ENCODE data around the gene NT5E.

NT5E gene

DNA sequence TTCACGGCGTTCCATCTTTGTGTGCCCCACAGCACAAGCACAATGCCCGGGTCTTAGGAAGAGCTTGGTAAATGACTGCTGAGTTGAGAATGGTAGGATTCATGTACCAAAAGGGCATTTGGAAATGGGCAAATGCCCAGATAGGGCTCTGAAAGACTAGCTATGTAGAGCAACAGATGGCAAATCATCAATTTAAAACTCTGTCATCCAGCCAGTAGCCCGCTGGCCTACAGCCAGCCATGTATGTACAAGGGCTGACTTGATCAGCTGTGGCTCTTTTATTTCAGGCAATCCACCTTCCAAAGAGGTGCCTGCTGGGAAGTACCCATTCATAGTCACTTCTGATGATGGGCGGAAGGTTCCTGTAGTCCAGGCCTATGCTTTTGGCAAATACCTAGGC is 35.1 kb downstream of the NT5E start:
- no peaks in the 10 kb centered on the region for H3K79me2 ChIP-seq
- H3K9me3 ChIP-seq (ENCODE audit: control insufficient read depth, low read length) = no peaks in the 10 kb centered on the region
- TF ChIP-seq, protein P1, sequence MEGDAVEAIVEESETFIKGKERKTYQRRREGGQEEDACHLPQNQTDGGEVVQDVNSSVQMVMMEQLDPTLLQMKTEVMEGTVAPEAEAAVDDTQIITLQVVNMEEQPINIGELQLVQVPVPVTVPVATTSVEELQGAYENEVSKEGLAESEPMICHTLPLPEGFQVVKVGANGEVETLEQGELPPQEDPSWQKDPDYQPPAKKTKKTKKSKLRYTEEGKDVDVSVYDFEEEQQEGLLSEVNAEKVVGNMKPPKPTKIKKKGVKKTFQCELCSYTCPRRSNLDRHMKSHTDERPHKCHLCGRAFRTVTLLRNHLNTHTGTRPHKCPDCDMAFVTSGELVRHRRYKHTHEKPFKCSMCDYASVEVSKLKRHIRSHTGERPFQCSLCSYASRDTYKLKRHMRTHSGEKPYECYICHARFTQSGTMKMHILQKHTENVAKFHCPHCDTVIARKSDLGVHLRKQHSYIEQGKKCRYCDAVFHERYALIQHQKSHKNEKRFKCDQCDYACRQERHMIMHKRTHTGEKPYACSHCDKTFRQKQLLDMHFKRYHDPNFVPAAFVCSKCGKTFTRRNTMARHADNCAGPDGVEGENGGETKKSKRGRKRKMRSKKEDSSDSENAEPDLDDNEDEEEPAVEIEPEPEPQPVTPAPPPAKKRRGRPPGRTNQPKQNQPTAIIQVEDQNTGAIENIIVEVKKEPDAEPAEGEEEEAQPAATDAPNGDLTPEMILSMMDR (IDR thresholded peaks at IDR 0.05) = no peak
- no peaks in the 10 kb centered on the region for H3K27me3 ChIP-seq (ENCODE audit: control insufficient read depth, insufficient read depth, low read length)
- no peaks in the 10 kb centered on the region for H3K36me3 ChIP-seq (ENCODE audit: control insufficient read depth, insufficient read depth, low read length)
- H3K4me3 ChIP-seq (ENCODE audit: low read depth, low read length) = no peak overlapping the region
- no peak overlapping the region for H3K4me2 ChIP-seq (ENCODE audit: low read length)
- no peak overlapping the region for H3K9ac ChIP-seq
- no peaks in the 10 kb centered on the region for H3K4me1 ChIP-seq
- H2AFZ ChIP-seq = no peak overlapping the region
- no peak overlapping the region for H3K27ac ChIP-seq

DNA sequence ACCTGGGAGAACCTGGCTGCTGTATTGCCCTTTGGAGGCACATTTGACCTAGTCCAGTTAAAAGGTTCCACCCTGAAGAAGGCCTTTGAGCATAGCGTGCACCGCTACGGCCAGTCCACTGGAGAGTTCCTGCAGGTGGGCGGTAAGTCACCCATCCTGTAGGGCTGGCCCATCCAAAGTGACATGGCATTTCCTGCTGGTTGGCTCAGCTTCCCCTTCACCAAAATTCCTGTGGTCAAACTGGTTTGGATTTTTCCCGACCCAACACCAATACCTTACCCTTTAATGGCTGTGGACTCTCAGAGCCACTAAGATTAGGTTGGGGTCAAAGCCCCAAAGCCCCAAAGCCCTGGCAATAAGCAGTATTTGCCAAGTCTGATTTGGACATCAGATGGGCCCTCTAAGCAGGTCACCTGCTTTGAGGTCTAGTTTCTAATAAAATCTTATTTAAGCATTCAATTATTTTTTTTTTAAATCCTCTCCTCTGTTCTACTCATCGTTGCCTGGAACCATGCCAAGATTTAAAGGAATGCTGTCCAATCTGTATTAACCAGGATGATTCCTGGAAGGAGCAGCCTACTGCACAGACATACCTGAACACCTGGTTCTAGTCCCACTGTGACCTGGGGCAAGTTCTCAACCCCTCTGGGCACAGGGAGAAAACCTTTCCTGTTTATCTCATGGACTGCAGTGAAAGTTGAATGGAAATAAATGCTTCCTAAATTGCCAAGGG is 40.8 kb downstream of the NT5E start:
- no peaks in the 10 kb centered on the region for H3K27me3 ChIP-seq (ENCODE audit: control insufficient read depth, insufficient read depth, low read length)
- H3K4me3 ChIP-seq (ENCODE audit: low read depth, low read length) = no peak overlapping the region
- no peaks in the 10 kb centered on the region for H3K36me3 ChIP-seq (ENCODE audit: control insufficient read depth, insufficient read depth, low read length)
- H3K27ac ChIP-seq = no peak overlapping the region
- H3K9ac ChIP-seq = no peak overlapping the region
- H3K4me2 ChIP-seq (ENCODE audit: low read length) = no peak overlapping the region
- no peak overlapping the region for H2AFZ ChIP-seq
- H3K4me1 ChIP-seq = no peaks in the 10 kb centered on the region
- H3K9me3 ChIP-seq (ENCODE audit: control insufficient read depth, low read length) = no peaks in the 10 kb centered on the region
- no peaks in the 10 kb centered on the region for H3K79me2 ChIP-seq
- TF ChIP-seq, protein P1 (IDR thresholded peaks at IDR 0.05) = no peak

DNA sequence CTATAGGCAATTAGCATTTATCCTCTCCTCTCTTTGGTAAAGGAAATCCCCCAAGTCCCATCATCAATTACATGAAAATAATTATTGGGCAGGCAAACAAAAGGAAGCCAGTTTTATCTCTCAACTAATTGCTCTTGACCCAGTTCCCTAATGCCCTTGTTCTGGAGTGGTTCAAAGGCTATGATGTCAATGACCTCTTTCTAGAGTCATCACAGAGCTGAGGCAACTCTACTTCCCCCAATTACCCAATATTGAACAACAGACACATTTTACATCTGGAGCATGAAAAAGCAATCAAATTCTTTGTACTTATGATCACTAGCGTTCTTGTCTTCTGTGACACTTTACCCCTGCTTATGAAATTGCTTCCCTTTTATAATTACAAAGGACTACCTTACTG is 43.5 kb downstream of the NT5E start:
- Histone ChIP-seq H3K4me2 (ENCODE audit: low read length) (no peak overlapping the region), H3K27me3 (ENCODE audit: control insufficient read depth, insufficient read depth, low read length) (no peaks in the 10 kb centered on the region), H3K79me2 (no peaks in the 10 kb centered on the region), H3K4me1 (no peaks in the 10 kb centered on the region), H3K27ac (no peak overlapping the region), H3K36me3 (ENCODE audit: control insufficient read depth, insufficient read depth, low read length) (no peaks in the 10 kb centered on the region), H2AFZ (no peak overlapping the region), H3K4me3 (ENCODE audit: low read depth, low read length) (no peak overlapping the region), H3K9me3 (ENCODE audit: control insufficient read depth, low read length) (no peaks in the 10 kb centered on the region), H3K9ac (no peak overlapping the region)
- TF ChIP-seq, protein P1 (IDR thresholded peaks at IDR 0.05) = no peak

DNA sequence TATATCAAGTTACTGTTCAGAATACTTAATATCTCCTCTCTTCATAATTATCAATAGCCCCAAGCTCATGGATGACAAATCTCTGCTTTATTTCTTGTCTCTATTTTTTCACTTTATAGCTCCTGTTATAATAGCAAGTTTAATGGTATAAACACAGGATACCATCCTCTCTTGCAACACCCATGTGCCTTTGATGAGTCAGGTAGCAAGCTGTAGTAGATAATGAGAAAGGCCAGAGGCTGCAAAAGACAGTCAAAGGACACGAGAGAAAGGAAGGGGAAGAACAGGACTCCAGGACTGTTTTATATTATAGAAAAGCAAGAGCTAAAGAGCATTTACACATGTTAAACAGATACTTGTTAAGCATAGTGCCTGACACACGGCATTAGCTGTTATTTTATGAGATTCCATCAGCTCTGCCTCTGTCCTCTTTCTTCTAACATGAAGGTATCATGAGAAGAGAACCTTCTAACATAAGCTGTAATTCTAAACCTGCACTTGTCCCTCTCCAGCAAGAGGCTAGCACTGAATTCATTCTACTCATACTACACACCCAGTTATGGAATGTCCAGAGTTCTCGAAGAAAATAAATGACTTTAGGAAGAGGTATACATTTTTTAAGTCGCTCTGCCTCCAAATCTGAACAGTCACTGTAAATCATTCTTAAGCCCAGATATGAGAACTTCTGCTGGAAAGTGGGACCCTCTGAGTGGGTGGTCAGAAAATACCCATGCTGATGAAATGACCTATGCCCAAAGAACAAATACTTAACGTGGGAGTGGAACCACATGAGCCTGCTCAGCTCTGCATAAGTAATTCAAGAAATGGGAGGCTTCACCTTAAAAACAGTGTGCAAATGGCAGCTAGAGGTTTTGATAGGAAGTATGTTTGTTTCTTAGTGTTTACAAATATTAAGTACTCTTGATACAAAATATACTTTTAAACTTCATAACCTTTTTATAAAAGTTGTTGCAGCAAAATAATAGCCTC is 45.0 kb downstream of the NT5E start:
- H3K4me2 ChIP-seq (ENCODE audit: low read length) = no peak overlapping the region

More for the DNA sequence above, 45.0 kb downstream of the NT5E start:
- Histone ChIP-seq H3K79me2 (no peaks in the 10 kb centered on the region), H3K27ac (no peak overlapping the region), H3K27me3 (ENCODE audit: control insufficient read depth, insufficient read depth, low read length) (no peaks in the 10 kb centered on the region), H3K9me3 (ENCODE audit: control insufficient read depth, low read length) (no peaks in the 10 kb centered on the region), H3K4me3 (ENCODE audit: low read depth, low read length) (no peak overlapping the region), H3K9ac (no peak overlapping the region), H2AFZ (no peak overlapping the region), H3K4me1 (no peaks in the 10 kb centered on the region), H3K36me3 (ENCODE audit: control insufficient read depth, insufficient read depth, low read length) (no peaks in the 10 kb centered on the region)
- TF ChIP-seq, protein P1 (IDR thresholded peaks at IDR 0.05) = no peak

Measured in parathyroid adenoma (tissue), 2 donors.